NCI-H1694 (cell line): ENCODE results near the gene HLA-DPB1.
A peak's percentile ranks its signal among the peaks of the same experiment; 100 is the strongest.

Source experiments
- DNase-seq: peaks from one replicate; lab custom pipeline; 2025; lab: John Stamatoyannopoulos, UW

Gene HLA-DPB1

DNA sequence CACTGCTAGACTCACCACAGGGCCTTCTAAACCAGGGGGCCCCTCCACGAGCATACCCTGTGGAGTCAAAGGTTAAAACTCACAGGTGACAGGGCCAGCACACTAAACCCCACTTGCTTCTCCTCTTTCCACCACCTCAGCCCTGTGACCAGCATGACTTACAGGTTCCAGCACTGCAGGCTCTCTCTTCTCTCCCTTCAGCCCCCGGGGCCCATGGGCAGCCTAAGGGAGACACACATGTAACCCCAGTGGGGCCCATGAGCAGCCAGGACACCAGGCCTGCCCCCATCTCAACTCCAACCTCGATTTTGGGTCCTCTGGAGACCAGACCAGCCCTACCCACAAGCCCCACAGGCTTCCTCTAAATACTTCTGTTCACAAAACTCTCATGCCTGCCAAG is 28.0 kb downstream of the HLA-DPB1 start:
- DNase-seq = no peak

- DNase-seq = no peak
Measured at GRCh38 chr6:33104887-33105286, 29.1 kb downstream of the HLA-DPB1 start.

DNA sequence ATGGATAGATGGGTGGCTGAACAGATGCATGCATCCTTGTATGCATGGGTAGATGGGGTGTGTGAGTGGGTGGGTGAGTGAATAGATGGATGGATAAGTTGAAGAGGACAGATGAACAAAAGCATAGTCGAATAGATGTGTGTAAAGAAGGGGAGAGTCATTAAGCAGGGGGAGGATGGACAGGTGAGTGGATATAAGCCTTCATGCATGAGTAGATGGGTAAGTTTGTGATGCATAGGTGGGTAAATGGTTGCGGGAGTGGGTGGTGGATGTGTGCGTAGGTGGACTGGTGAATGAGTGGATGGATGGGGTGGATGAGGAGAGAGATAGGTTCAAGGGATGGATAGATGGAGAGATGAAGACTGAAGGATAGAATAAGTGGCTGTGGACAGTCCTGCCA is 29.6 kb downstream of the HLA-DPB1 start:
- no peak for DNase-seq

GRCh38 chr6:33105916-33106871 is 30.4 kb downstream of the HLA-DPB1 start:
- DNase-seq = no peak

DNA sequence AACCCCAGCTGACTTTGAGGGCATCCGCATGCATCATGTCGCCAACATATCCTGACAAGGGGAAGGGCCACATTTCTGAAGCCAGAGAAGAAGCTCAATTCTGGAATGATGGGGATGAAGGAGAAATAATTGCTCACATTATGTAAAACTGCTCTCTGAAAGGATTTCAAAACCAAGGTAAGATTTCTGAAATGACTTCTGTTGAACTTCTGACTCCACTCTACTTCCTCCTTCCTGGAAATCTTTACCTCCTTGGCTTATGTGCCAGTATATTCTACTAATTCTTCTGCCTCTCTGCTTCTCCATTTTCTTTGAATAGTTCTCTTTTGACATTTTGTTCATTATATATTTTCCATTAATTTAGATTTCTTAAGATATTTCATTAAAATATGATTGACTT is 31.9 kb downstream of the HLA-DPB1 start:
- no peak for DNase-seq

DNA sequence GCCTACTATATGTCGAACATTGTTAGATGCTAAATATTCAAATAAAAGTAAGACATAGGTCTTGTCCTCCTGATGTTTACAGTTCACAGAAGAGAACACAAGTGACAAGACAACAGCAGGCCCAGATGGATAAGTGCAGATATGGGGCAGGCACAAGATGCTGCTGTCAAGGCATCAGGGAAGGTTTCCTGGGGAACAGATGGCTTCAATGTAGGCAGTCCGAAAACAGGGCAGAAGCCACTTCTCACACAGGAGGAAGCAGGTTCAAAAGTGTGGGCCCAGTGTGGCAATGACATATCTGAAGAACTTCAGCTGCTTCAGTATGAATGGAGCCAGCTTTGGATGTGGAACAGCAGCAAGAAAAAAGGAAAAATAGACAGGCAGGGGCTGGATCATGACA is 32.5 kb downstream of the HLA-DPB1 start:
- no peak for DNase-seq

GRCh38 chr6:33112148-33112547 is 36.4 kb downstream of the HLA-DPB1 start:
- DNase-seq = peak; percentile 17

DNA sequence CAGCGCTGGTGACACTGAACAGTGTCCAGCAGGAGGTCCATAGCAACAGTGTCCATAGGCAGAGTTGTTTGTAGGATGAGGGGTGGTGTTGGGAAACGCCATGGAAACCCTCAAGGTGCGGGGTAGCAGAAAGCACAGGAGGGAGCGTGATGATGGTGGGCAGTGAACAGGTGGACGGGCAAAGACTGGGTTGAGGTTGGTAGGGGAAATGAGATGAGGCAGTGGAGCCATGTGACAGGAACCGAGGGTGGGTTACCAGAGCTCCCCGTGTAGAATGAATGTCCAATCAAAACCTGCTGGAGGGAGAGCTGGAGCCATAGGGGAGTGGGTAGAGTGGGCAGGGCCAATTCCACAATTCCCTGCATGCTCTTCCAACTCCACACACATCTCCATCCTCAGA is 38.0 kb downstream of the HLA-DPB1 start:
- no peak for DNase-seq

GRCh38 chr6:33114406-33114805 is 38.6 kb downstream of the HLA-DPB1 start:
- DNase-seq = no peak

GRCh38 chr6:33116417-33116816 is 40.6 kb downstream of the HLA-DPB1 start:
- DNase-seq = no peak

- no peak for DNase-seq
Measured at GRCh38 chr6:33116841-33117711, 41.3 kb downstream of the HLA-DPB1 start.

GRCh38 chr6:33117811-33118277 is 42.1 kb downstream of the HLA-DPB1 start:
- no peak for DNase-seq

DNA sequence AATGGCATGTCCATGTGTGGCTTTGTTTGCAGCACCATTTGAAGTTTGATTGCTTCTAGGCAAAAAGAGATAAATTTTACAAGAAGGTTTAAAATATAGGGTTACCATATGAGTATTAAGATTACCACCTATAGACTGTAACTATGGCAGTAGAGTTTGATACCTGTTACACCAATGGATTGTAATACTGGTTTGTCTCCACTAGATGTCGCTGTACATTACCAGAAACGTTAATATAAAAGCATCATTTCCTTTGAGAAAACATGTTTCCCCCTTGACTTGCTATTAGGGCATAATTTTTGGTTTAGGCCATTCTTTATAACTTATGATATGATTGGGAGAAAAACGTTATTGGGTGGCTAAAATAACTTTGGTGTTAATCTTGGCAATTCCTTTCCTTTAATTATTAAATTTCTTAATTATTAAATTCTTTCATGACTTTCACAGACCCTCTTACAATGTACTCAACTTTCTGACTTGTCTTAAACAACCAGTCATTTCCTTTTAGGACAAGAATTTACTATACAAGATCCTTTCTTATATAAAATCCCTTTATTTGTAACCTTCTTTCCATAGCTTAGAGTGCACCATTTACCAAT is 42.8 kb downstream of the HLA-DPB1 start:
- DNase-seq = peak; percentile 45

GRCh38 chr6:33120001-33120400 is 44.2 kb downstream of the HLA-DPB1 start:
- DNase-seq = no peak

DNA sequence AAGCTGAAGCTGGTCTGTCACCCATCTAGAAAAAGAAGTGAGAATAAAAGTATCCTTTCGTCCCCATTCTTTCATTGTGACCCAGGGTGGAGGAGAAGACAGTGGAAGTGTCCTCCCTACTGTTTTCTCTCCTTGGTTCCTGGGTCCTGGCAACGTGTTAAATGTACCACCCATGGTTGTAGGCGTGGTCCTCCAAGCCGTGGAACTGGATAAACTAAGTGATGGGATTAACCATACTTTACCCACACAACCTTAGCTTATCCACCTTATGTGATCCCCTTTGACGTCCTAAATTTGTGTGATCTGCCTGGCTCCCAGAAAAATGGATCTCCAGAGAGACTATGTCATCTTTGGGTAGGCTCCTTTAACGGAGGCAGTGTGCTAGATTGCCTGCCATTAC is 47.4 kb downstream of the HLA-DPB1 start:
- no peak for DNase-seq

- DNase-seq = peak; percentile 33
Measured at GRCh38 chr6:33123732-33124524, 48.1 kb downstream of the HLA-DPB1 start.

- DNase-seq = no peak
Measured at GRCh38 chr6:33124525-33124901, 48.7 kb downstream of the HLA-DPB1 start.

DNA sequence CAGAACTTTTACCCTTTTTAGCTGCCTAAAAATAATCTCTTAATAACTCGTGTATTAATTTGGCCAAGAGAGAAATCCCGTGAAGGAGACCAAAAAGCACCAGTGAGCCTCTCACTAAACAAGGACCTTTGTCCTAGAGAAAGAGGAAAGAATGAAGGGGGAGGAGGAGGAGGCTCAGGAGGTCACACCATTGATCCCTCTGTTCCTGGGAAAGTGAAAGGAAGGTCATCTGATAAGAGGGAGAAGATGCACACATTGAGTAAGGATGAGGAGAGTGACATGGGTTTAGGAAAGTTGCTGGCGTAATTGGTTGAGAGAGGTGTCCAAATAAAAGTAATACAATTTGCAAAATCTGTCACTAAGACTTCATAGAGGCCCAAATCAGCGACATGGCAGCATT is 49.2 kb downstream of the HLA-DPB1 start:
- no peak for DNase-seq

DNA sequence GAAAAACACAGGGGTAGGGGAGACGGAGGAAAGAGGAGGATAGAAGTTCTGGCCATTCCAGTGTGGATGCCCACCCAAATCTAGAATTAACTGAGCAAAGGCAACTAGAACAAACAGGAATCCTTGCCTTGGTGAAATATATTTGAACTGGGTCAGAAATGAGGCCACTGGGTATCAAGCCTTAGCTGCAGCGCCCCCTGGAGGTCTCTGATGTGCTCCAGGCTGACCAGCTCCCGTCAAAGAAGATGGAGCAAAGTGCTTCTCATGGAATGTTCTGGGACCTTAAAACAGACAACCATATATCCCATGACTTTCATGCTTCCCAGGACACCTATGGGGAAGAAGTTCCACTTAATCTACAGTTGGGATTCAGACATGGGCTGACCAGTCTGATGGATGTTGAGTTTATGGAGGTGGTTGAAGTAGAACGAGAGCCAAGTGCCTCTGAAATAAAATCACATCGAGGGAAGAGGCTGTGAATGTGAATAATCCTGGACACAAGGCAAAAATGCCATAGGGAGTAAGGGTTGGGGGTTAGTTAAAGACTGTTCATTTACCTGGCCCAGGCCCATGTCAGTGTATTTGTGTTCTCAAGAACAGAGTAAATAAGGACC is 50.4 kb downstream of the HLA-DPB1 start:
- no peak for DNase-seq

GRCh38 chr6:33128318-33128717 is 52.5 kb downstream of the HLA-DPB1 start:
- no peak for DNase-seq

DNA sequence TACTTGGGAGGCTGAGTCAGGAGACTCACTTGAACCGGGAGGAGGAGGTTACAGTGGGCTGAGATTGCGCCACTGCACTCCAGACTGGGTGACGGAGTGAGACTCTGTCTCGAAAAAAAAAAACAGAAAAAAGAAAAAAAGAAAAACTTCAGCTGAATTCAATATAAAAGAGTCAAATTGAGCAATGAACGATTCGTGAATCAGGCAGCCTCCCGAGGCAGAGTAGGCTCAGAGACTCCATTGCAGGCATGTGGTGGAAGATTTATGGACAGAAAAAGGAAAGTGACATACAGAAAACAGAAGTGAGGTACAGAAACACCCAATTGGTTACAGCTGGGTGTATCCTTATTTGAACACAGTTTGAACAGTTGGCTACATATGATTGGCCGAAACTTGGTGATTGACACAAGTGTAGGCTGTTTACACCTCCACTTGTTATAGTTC is 56.3 kb downstream of the HLA-DPB1 start:
- no peak for DNase-seq
